GM12891 (cell line): ENCODE results near the gene DAPP1.

Experiments
- PAX5 ChIP-seq: IDR thresholded peaks from 2 replicates; pipeline ENCODE4 v1.6.1; 2011; ENCODE audit warnings: low read length, moderate library complexity, mild to moderate bottlenecking; ENCODE audit not compliant: insufficient read depth, severe bottlenecking
- POLR2A ChIP-seq: IDR thresholded peaks from 2 replicates; pipeline ENCODE4 v1.6.1; 2011; ENCODE audit warnings: low read depth, low read length, control low read depth
- POLR2AphosphoS5 ChIP-seq: IDR thresholded peaks from 2 replicates; pipeline ENCODE4 v1.6.1; 2011; ENCODE audit warnings: low read depth, low read length, control low read depth
- POU2F2 ChIP-seq: IDR thresholded peaks from 2 replicates; pipeline ENCODE4 v1.6.1; 2011; ENCODE audit warnings: low read depth, mild to moderate bottlenecking, control low read depth, low read length, moderate library complexity
- SPI1 ChIP-seq: IDR thresholded peaks from 2 replicates; pipeline ENCODE4 v1.6.1; 2011; ENCODE audit warnings: low read depth, low read length, control low read depth
- TAF1 ChIP-seq: IDR thresholded peaks from 2 replicates; pipeline ENCODE4 v1.6.1; 2011; ENCODE audit warnings: low read depth, low read length, control low read depth

- TF ChIP-seq POLR2AphosphoS5 = no peak
- TF ChIP-seq POLR2A = no peak
- TF ChIP-seq TAF1 = no peak
- no peak for TF ChIP-seq PAX5
- TF ChIP-seq SPI1 = no peak
- no peak for TF ChIP-seq POU2F2
Observed at GRCh38 chr4:99810536-99810935, 6.1 kb upstream of the DAPP1 start.
